OCI-LY7 (cell line): ENCODE results near the gene GLYR1.

Experiments
- EZH2phosphoT487 ChIP-seq: fragments of 200-600 bp; sonication (generic); IDR thresholded peaks from 2 replicates; pipeline ENCODE4 v1.6.1; 2018; ENCODE audit warnings: low read depth, borderline replicate concordance, mild to moderate bottlenecking, mixed run types, antibody characterized with exemption, low read length, moderate library complexity, mixed read lengths
- TF ChIP-seq, protein P1 (sequence below): fragments of 200-600 bp; sonication (generic); conservative IDR thresholded peaks from 2 replicates; pipeline ENCODE4 v1.5.1; 2014; ENCODE audit warnings: mild to moderate bottlenecking, antibody characterized with exemption, low read length, moderate library complexity, mixed read lengths

DNA sequence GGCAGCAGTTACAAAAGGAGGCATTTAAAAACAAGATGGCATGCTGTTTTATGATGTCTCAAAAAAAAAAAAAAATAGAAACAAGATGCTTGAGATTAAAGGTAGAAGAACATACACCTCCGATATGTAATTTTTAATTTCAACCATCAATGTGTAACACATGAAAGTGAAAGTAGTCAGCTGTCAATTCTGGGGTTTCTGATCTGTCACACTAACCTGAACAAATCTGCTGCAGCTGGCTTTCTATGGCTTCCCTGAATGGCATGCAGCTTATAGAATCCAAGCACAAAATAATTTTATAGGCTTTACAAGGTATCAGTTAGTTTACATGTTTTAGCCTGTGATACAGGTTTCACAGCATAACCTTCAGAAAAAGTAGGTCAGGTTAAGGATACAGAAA is 13.5 kb downstream of the GLYR1 start:
- TF ChIP-seq, protein P1, sequence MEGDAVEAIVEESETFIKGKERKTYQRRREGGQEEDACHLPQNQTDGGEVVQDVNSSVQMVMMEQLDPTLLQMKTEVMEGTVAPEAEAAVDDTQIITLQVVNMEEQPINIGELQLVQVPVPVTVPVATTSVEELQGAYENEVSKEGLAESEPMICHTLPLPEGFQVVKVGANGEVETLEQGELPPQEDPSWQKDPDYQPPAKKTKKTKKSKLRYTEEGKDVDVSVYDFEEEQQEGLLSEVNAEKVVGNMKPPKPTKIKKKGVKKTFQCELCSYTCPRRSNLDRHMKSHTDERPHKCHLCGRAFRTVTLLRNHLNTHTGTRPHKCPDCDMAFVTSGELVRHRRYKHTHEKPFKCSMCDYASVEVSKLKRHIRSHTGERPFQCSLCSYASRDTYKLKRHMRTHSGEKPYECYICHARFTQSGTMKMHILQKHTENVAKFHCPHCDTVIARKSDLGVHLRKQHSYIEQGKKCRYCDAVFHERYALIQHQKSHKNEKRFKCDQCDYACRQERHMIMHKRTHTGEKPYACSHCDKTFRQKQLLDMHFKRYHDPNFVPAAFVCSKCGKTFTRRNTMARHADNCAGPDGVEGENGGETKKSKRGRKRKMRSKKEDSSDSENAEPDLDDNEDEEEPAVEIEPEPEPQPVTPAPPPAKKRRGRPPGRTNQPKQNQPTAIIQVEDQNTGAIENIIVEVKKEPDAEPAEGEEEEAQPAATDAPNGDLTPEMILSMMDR = no peak
- no peak for TF ChIP-seq EZH2phosphoT487
